Liver (tissue), 9 donors: Measurements from ENCODE around the gene SPATS2L. TPM values are rescaled to one million over a fixed set of nuclear protein-coding genes. Genes with fewer than 3 reads are reported as not detected.
A peak's percentile ranks its signal among the peaks of the same experiment; 100 is the strongest.

Experiments
- DNase-seq: peaks from one replicate; pipeline ENCODE4 v3.0.0-alpha.2; 2017; ENCODE audit warnings: low spot score
- H3K27ac ChIP-seq, 2 donors: one replicate each; pipeline ENCODE4 v1.7.0; 2013; ENCODE audit warnings: inconsistent platforms in 2 of 2, low read length in 2 of 2, control low read depth in 1 of 2, low read depth in 1 of 2, mild to moderate bottlenecking in 1 of 2
- H3K27me3 ChIP-seq, 4 donors: one replicate each; pipeline versions ENCODE4 v1.6.1 to v1.7.0; 2013; ENCODE audit warnings: low read length in 3 of 4, inconsistent platforms in 1 of 4, mild to moderate bottlenecking in 1 of 4, moderate library complexity in 1 of 4; ENCODE audit not compliant: control insufficient read depth in 4 of 4, insufficient read depth in 4 of 4
- H3K36me3 ChIP-seq, 4 donors: one replicate each; pipeline versions ENCODE4 v1.6.1 to v1.7.0; 2013; ENCODE audit warnings: low read length in 3 of 4, mild to moderate bottlenecking in 3 of 4, low read depth in 1 of 4, moderate library complexity in 1 of 4; ENCODE audit not compliant: control insufficient read depth in 4 of 4, insufficient read depth in 3 of 4
- H3K4me1 ChIP-seq, 4 donors: one replicate each; pipeline versions ENCODE4 v1.6.1 to v1.7.0; 2013; ENCODE audit warnings: low read length in 3 of 4, mild to moderate bottlenecking in 3 of 4, moderate library complexity in 1 of 4; ENCODE audit not compliant: control insufficient read depth in 4 of 4, insufficient read depth in 4 of 4
- H3K4me3 ChIP-seq, 3 donors: one replicate each; pipeline versions ENCODE4 v1.6.1 to v1.7.0; 2013; ENCODE audit warnings: low read length in 3 of 3, control low read depth in 1 of 3, low read depth in 1 of 3, mild to moderate bottlenecking in 1 of 3
- H3K9ac ChIP-seq, 2 donors: one replicate each; pipeline ENCODE4 v1.7.0; 2013; ENCODE audit warnings: low read length in 2 of 2, mild to moderate bottlenecking in 2 of 2, moderate library complexity in 2 of 2, control low read depth in 1 of 2, low read depth in 1 of 2
- H3K9me3 ChIP-seq, 4 donors: one replicate each; pipeline versions ENCODE4 v1.6.1 to v1.7.0; 2013; ENCODE audit warnings: low read length in 3 of 4; ENCODE audit not compliant: control insufficient read depth in 4 of 4
- ATF3 ChIP-seq: IDR thresholded peaks from 2 replicates; pipeline ENCODE4 v1.6.1; 2016; ENCODE audit warnings: antibody characterized with exemption
- CTCF ChIP-seq: fragments of 150-350 bp; IDR thresholded peaks from 2 replicates; pipeline ENCODE4 v1.5.1; 2017; ENCODE audit warnings: improper control_type of control experiment, low read depth, low read length; ENCODE audit not compliant: missing input control
- EGR1 ChIP-seq, 2 donors: IDR thresholded peaks; 2 replicates each; pipeline ENCODE4 v1.6.1; 2016 to 2018; ENCODE audit warnings: antibody characterized with exemption in 2 of 2, low read depth in 2 of 2
- FOXA1 ChIP-seq: IDR thresholded peaks from 2 replicates; pipeline ENCODE4 v1.6.1; 2016; ENCODE audit warnings: antibody characterized with exemption
- FOXA2 ChIP-seq: IDR thresholded peaks from 2 replicates; pipeline ENCODE4 v1.6.1; 2016; ENCODE audit warnings: antibody characterized with exemption
- GABPA ChIP-seq, 2 donors: IDR thresholded peaks in 1 of 2; conservative IDR thresholded peaks in 1 of 2; 2 replicates each; pipeline ENCODE4 v1.6.1; 2016; ENCODE audit warnings: antibody characterized with exemption in 2 of 2, mild to moderate bottlenecking in 1 of 2, moderate library complexity in 1 of 2
- HNF4A ChIP-seq, 2 donors: conservative IDR thresholded peaks; 2 replicates each; pipeline ENCODE4 v1.6.1; 2016; ENCODE audit warnings: antibody characterized with exemption in 2 of 2, mild to moderate bottlenecking in 2 of 2
- HNF4G ChIP-seq: IDR thresholded peaks from 2 replicates; pipeline ENCODE4 v1.6.1; 2016; ENCODE audit warnings: antibody characterized with exemption
- JUND ChIP-seq, 2 donors: IDR thresholded peaks; 2 replicates each; pipeline ENCODE4 v1.6.1; 2016; ENCODE audit warnings: antibody characterized with exemption in 2 of 2
- NR2F2 ChIP-seq: IDR thresholded peaks from 2 replicates; pipeline ENCODE4 v1.6.1; 2016; ENCODE audit warnings: antibody characterized with exemption
- RAD21 ChIP-seq, 2 donors: IDR thresholded peaks; 2 replicates each; pipeline ENCODE4 v1.6.1; 2016; ENCODE audit warnings: antibody characterized with exemption in 2 of 2, mild to moderate bottlenecking in 2 of 2
- RXRA ChIP-seq, 2 donors: IDR thresholded peaks; 2 replicates each; pipeline ENCODE4 v1.6.1; 2017 to 2018; ENCODE audit warnings: antibody characterized with exemption in 2 of 2, mild to moderate bottlenecking in 1 of 2
- SP1 ChIP-seq: IDR thresholded peaks from 2 replicates; pipeline ENCODE4 v1.6.1; 2018; ENCODE audit warnings: antibody characterized with exemption, mild to moderate bottlenecking
- TAF1 ChIP-seq: conservative IDR thresholded peaks from 2 replicates; pipeline ENCODE4 v1.6.1; 2016; ENCODE audit warnings: antibody characterized with exemption, mild to moderate bottlenecking
- YY1 ChIP-seq: IDR thresholded peaks from 2 replicates; pipeline ENCODE4 v1.6.1; 2016; ENCODE audit warnings: antibody characterized with exemption, mild to moderate bottlenecking
- WGBS: extraction: QIAGEN DNeasy Blood & Tissue Kit; methylation state at CpG from one replicate; pipeline ENCODE4 v1.1.7; 2013; 5-methylcytosine and 5-hydroxymethylcytosine counted together
- polyA plus RNA-seq, 2 donors: library from polyadenylated mRNA; stranded (reverse) in 1 of 2; unstranded in 1 of 2; fragments of 200-250 nt in 1 of 2; fragments of >200 nt in 1 of 2; fragmentation: Nextera tagmentation in 1 of 2; extraction: Ambion mirVana in 1 of 2; gene quantifications; one replicate each; pipeline versions ENCODE4 v1.2.1 to v1.2.3, GENCODE V29; 2013 to 2015
- total RNA-seq, 2 donors: library from RNA; depleted of rRNA; stranded (reverse); fragments of >200 nt; gene quantifications; one replicate each; pipeline ENCODE4 v1.2.3, GENCODE V29; 2014
- TF ChIP-seq, protein P1 (sequence below): IDR thresholded peaks from 2 replicates; pipeline ENCODE4 v1.6.1; 2016; ENCODE audit warnings: antibody characterized with exemption
- TF ChIP-seq, protein P2 (sequence below): IDR thresholded peaks from 2 replicates; pipeline ENCODE4 v1.6.1; 2016; ENCODE audit warnings: antibody characterized with exemption
- TF ChIP-seq, protein P3 (sequence below): IDR thresholded peaks from 2 replicates; pipeline ENCODE4 v1.6.1; 2016; ENCODE audit warnings: antibody characterized with exemption, mild to moderate bottlenecking
- donor health status: healthy.
- donor health status: healthy.
- donor health status: healthy.
- donor health status: healthy.
- donor health status: healthy.

Gene SPATS2L, protein sequence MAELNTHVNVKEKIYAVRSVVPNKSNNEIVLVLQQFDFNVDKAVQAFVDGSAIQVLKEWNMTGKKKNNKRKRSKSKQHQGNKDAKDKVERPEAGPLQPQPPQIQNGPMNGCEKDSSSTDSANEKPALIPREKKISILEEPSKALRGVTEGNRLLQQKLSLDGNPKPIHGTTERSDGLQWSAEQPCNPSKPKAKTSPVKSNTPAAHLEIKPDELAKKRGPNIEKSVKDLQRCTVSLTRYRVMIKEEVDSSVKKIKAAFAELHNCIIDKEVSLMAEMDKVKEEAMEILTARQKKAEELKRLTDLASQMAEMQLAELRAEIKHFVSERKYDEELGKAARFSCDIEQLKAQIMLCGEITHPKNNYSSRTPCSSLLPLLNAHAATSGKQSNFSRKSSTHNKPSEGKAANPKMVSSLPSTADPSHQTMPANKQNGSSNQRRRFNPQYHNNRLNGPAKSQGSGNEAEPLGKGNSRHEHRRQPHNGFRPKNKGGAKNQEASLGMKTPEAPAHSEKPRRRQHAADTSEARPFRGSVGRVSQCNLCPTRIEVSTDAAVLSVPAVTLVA
- total RNA-seq (10 to 100 TPM; 31.4 to 46.9 TPM), polyA plus RNA-seq (10 to 100 TPM; 37.8 to 49.9 TPM)

DNA sequence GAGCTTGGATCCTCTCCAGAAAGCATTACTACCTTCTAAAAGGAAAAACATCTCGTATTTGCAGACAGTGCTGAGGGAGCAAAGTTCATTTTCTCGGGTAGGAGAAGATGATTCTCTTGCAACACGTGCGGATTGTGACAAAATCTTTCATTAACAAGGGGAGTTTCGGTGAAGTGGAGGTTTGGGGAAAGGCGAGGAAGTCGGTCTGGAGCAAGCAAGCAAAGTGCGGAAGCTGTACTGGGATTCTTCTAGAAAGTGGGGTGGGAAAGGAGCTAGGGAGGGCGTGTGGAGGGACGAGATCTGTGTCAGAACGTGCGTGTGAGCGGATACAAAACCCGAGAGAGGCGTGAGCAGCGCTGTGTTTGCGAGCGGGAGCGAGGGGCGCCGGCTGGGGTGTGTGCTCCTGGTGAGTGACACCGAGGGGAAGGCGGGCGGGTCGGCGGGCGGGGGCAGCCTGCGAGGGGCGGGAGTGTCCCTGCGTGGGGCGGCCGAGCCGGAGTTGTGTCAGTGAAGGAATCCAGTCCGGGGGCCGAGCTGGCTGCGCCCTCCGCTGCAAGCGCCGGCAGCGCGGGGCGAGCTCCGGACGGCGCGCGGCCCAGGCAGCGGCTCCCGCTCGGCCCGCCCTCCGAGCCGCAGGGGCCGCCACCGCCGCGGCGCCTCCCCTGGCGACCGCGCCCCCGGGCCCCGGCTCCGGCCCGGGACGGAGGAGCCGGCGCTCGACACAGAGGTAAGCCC lies at the start of gene SPATS2L:
Gene SPATS2L, plus strand, starts transcription at position 498 of the 735 bp plus-strand sequence. CDS start 82,552 bp downstream, outside the sequence.
- Histone ChIP-seq H3K9ac (peak within 1 kb of the TSS; percentile 70 to 79), H3K4me3 (peak within 1 kb of the TSS; percentile 60 to 98 (median 84)), H3K36me3 (no peaks in the 10 kb centered on the region), H3K27ac (peak within 1 kb of the TSS; percentile 93 to 96), H3K9me3 (no peaks in the 10 kb centered on the region), H3K27me3 (no peaks in the 10 kb centered on the region), H3K4me1 (peaks cover 3 to 40% (median 34%) of the 10 kb centered on the region in 4 donors)
- peak; percentile 77 for DNase-seq
- under 1% methylated on average over 69 of the region's 69 CpGs for WGBS
- TF ChIP-seq NR2F2, result no peak
- TF ChIP-seq RXRA (IDR thresholded peaks at IDR 0.05), result peak; percentile 38 to 55
- TF ChIP-seq HNF4G, result peak; percentile 63
- TF ChIP-seq, protein P1, sequence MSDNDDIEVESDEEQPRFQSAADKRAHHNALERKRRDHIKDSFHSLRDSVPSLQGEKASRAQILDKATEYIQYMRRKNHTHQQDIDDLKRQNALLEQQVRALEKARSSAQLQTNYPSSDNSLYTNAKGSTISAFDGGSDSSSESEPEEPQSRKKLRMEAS, result peak; percentile 72
- no peak for TF ChIP-seq GABPA (IDR thresholded peaks at IDR 0.05 in 1 of 2, conservative IDR thresholded peaks at IDR 0.05 in 1 of 2)
- peak; percentile 69 for TF ChIP-seq YY1
- peak; percentile 26 to 50 for TF ChIP-seq RAD21 (IDR thresholded peaks at IDR 0.05)
- no peak for TF ChIP-seq CTCF
- TF ChIP-seq, protein P2, sequence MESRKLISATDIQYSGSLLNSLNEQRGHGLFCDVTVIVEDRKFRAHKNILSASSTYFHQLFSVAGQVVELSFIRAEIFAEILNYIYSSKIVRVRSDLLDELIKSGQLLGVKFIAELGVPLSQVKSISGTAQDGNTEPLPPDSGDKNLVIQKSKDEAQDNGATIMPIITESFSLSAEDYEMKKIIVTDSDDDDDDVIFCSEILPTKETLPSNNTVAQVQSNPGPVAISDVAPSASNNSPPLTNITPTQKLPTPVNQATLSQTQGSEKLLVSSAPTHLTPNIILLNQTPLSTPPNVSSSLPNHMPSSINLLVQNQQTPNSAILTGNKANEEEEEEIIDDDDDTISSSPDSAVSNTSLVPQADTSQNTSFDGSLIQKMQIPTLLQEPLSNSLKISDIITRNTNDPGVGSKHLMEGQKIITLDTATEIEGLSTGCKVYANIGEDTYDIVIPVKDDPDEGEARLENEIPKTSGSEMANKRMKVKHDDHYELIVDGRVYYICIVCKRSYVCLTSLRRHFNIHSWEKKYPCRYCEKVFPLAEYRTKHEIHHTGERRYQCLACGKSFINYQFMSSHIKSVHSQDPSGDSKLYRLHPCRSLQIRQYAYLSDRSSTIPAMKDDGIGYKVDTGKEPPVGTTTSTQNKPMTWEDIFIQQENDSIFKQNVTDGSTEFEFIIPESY, result no peak
- peak; percentile 75 to 82 for TF ChIP-seq HNF4A (conservative IDR thresholded peaks at IDR 0.05)
- TF ChIP-seq JUND (IDR thresholded peaks at IDR 0.05), result peak; percentile 26 to 56
- TF ChIP-seq FOXA1, result no peak
- no peak for TF ChIP-seq ATF3
- TF ChIP-seq, protein P3, sequence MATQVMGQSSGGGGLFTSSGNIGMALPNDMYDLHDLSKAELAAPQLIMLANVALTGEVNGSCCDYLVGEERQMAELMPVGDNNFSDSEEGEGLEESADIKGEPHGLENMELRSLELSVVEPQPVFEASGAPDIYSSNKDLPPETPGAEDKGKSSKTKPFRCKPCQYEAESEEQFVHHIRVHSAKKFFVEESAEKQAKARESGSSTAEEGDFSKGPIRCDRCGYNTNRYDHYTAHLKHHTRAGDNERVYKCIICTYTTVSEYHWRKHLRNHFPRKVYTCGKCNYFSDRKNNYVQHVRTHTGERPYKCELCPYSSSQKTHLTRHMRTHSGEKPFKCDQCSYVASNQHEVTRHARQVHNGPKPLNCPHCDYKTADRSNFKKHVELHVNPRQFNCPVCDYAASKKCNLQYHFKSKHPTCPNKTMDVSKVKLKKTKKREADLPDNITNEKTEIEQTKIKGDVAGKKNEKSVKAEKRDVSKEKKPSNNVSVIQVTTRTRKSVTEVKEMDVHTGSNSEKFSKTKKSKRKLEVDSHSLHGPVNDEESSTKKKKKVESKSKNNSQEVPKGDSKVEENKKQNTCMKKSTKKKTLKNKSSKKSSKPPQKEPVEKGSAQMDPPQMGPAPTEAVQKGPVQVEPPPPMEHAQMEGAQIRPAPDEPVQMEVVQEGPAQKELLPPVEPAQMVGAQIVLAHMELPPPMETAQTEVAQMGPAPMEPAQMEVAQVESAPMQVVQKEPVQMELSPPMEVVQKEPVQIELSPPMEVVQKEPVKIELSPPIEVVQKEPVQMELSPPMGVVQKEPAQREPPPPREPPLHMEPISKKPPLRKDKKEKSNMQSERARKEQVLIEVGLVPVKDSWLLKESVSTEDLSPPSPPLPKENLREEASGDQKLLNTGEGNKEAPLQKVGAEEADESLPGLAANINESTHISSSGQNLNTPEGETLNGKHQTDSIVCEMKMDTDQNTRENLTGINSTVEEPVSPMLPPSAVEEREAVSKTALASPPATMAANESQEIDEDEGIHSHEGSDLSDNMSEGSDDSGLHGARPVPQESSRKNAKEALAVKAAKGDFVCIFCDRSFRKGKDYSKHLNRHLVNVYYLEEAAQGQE, result no peak
- peak; percentile 56 for TF ChIP-seq TAF1
- peak; percentile 68 for TF ChIP-seq SP1
- TF ChIP-seq EGR1 (IDR thresholded peaks at IDR 0.05; ENCODE audit: low read depth in 2 of 2), result no peak
- peak; percentile 11 for TF ChIP-seq FOXA2
